HG02943 (cell line): ENCODE data around the gene PDZRN3.

Source experiments
- ATAC-seq: cut with Tn5 transposase; IDR thresholded peaks from one replicate; pipeline ENCODE4 v1.9.1; 2021; ENCODE audit warnings: mild to moderate bottlenecking, low read depth, moderate library complexity; ENCODE audit not compliant: unreplicated experiment

The PDZRN3 gene

GRCh38 chr3:73561494-73561893, 63.2 kb downstream of the PDZRN3 start:
- no peak for ATAC-seq

GRCh38 chr3:73559749-73560148, 65.0 kb downstream of the PDZRN3 start:
- ATAC-seq = no peak

- no peak for ATAC-seq
Measured at GRCh38 chr3:73558727-73559075, 66.0 kb downstream of the PDZRN3 start.

- ATAC-seq = no peak
Measured at GRCh38 chr3:73557986-73558726, 66.6 kb downstream of the PDZRN3 start.

- no peak for ATAC-seq
Measured at GRCh38 chr3:73556520-73557372, 68.0 kb downstream of the PDZRN3 start.

GRCh38 chr3:73555076-73555475, 69.7 kb downstream of the PDZRN3 start:
- no peak for ATAC-seq

GRCh38 chr3:73552700-73553099, 72.0 kb downstream of the PDZRN3 start:
- ATAC-seq = no peak

- ATAC-seq = no peak
Measured at GRCh38 chr3:73550032-73550431, 74.7 kb downstream of the PDZRN3 start.

- no peak for ATAC-seq
Measured at GRCh38 chr3:73549051-73549600, 75.6 kb downstream of the PDZRN3 start.

- no peak for ATAC-seq
Measured at GRCh38 chr3:73548436-73548835, 76.3 kb downstream of the PDZRN3 start.

GRCh38 chr3:73547427-73548248, 77.1 kb downstream of the PDZRN3 start:
- no peak for ATAC-seq

- no peak for ATAC-seq
Measured at GRCh38 chr3:73546961-73547360, 77.8 kb downstream of the PDZRN3 start.

GRCh38 chr3:73543412-73543811, 81.3 kb downstream of the PDZRN3 start:
- no peak for ATAC-seq

GRCh38 chr3:73542136-73542535, 82.6 kb downstream of the PDZRN3 start:
- no peak for ATAC-seq

GRCh38 chr3:73540969-73541740, 83.6 kb downstream of the PDZRN3 start:
- ATAC-seq = no peak

GRCh38 chr3:73538486-73538885, 86.3 kb downstream of the PDZRN3 start:
- no peak for ATAC-seq

GRCh38 chr3:73536952-73537351, 87.8 kb downstream of the PDZRN3 start:
- ATAC-seq = no peak

- ATAC-seq = no peak
Measured at GRCh38 chr3:73536336-73536895, 88.3 kb downstream of the PDZRN3 start.

GRCh38 chr3:73535931-73536330, 88.8 kb downstream of the PDZRN3 start:
- ATAC-seq = no peak

GRCh38 chr3:73535137-73535536, 89.6 kb downstream of the PDZRN3 start:
- no peak for ATAC-seq
